ENCODE data around the gene SMIM36.

The SMIM36 gene

GRCh38 chr17:55521186-55521585 lies 9.9 kb upstream of the SMIM36 start:
- Histone ChIP-seq H3K4me2 (ENCODE audit: low read length) (no peak overlapping the region), H4K20me1 (ENCODE audit: insufficient read depth, low read length) (no peaks in the 10 kb centered on the region), H3K4me1 (ENCODE audit: insufficient read depth, low read length, severe bottlenecking) (no peaks in the 10 kb centered on the region), H3K36me3 (ENCODE audit: insufficient read depth, low read length) (no peaks in the 10 kb centered on the region), H3K4me3 (ENCODE audit: low read depth, low read length, poor library complexity, severe bottlenecking) (no peak overlapping the region), H2AFZ (ENCODE audit: low read length) (no peak overlapping the region), H3K9ac (ENCODE audit: low read length) (no peak overlapping the region), H3K79me2 (ENCODE audit: insufficient read depth, low read length) (no peaks in the 10 kb centered on the region), H3K27me3 (ENCODE audit: insufficient read depth, low read length) (no peaks in the 10 kb centered on the region), H3K9me2 (ENCODE audit: low read depth, low read length) (no peaks in the 10 kb centered on the region), H3F3A (ENCODE audit: insufficient read depth, low read length) (no peaks in the 10 kb centered on the region), H3K27ac (ENCODE audit: low read depth, low read length, poor library complexity, severe bottlenecking) (no peak overlapping the region), H3K9me3 (ENCODE audit: low read length) (no peaks in the 10 kb centered on the region)
- no peak for TF ChIP-seq CTCF (IDR thresholded peaks at IDR 0.05; ENCODE audit: low read length)
- no peak for TF ChIP-seq EZH2 (IDR thresholded peaks at IDR 0.05; ENCODE audit: borderline replicate concordance, low read length)

- H2AFZ ChIP-seq (ENCODE audit: low read length): no peak overlapping the region
- no peak overlapping the region for H3K27ac ChIP-seq (ENCODE audit: low read depth, low read length, poor library complexity, severe bottlenecking)
- H3F3A ChIP-seq (ENCODE audit: insufficient read depth, low read length): no peaks in the 10 kb centered on the region
- no peaks in the 10 kb centered on the region for H3K27me3 ChIP-seq (ENCODE audit: insufficient read depth, low read length)
- H3K4me2 ChIP-seq (ENCODE audit: low read length): no peak overlapping the region
- H3K4me3 ChIP-seq (ENCODE audit: low read depth, low read length, poor library complexity, severe bottlenecking): no peak overlapping the region
- no peaks in the 10 kb centered on the region for H3K9me3 ChIP-seq (ENCODE audit: low read length)
- no peak overlapping the region for H3K9ac ChIP-seq (ENCODE audit: low read length)
- no peaks in the 10 kb centered on the region for H4K20me1 ChIP-seq (ENCODE audit: insufficient read depth, low read length)
- H3K79me2 ChIP-seq (ENCODE audit: insufficient read depth, low read length): no peaks in the 10 kb centered on the region
- H3K36me3 ChIP-seq (ENCODE audit: insufficient read depth, low read length): no peaks in the 10 kb centered on the region
- no peaks in the 10 kb centered on the region for H3K9me2 ChIP-seq (ENCODE audit: low read depth, low read length)
- TF ChIP-seq CTCF (IDR thresholded peaks at IDR 0.05; ENCODE audit: low read length) (no peak), EZH2 (IDR thresholded peaks at IDR 0.05; ENCODE audit: borderline replicate concordance, low read length) (no peak)
- H3K4me1 ChIP-seq (ENCODE audit: insufficient read depth, low read length, severe bottlenecking): no peaks in the 10 kb centered on the region
Measured at GRCh38 chr17:55520402-55520801, 9.2 kb upstream of the SMIM36 start.

GRCh38 chr17:55518510-55518909 lies 7.3 kb upstream of the SMIM36 start:
- no peak overlapping the region for H3K4me2 ChIP-seq (ENCODE audit: low read length)
- no peaks in the 10 kb centered on the region for H3K79me2 ChIP-seq (ENCODE audit: insufficient read depth, low read length)
- no peaks in the 10 kb centered on the region for H3K36me3 ChIP-seq (ENCODE audit: insufficient read depth, low read length)
- no peaks in the 10 kb centered on the region for H3K4me1 ChIP-seq (ENCODE audit: insufficient read depth, low read length, severe bottlenecking)
- H4K20me1 ChIP-seq (ENCODE audit: insufficient read depth, low read length): no peaks in the 10 kb centered on the region
- no peak overlapping the region for H3K27ac ChIP-seq (ENCODE audit: low read depth, low read length, poor library complexity, severe bottlenecking)
- TF ChIP-seq EZH2 (IDR thresholded peaks at IDR 0.05; ENCODE audit: borderline replicate concordance, low read length) (no peak), CTCF (IDR thresholded peaks at IDR 0.05; ENCODE audit: low read length) (no peak)
- H3K9me3 ChIP-seq (ENCODE audit: low read length): no peaks in the 10 kb centered on the region
- H3K4me3 ChIP-seq (ENCODE audit: low read depth, low read length, poor library complexity, severe bottlenecking): no peak overlapping the region
- no peaks in the 10 kb centered on the region for H3K9me2 ChIP-seq (ENCODE audit: low read depth, low read length)
- H3F3A ChIP-seq (ENCODE audit: insufficient read depth, low read length): no peaks in the 10 kb centered on the region
- no peak overlapping the region for H3K9ac ChIP-seq (ENCODE audit: low read length)
- no peaks in the 10 kb centered on the region for H3K27me3 ChIP-seq (ENCODE audit: insufficient read depth, low read length)
- no peak overlapping the region for H2AFZ ChIP-seq (ENCODE audit: low read length)
